ENCODE results near the gene HINFP.

The HINFP gene

GRCh38 chr11:119094816-119095065 lies 26.6 kb upstream of the HINFP start:
- ATAC-seq, result peak; percentile 84
- TF ChIP-seq ISL1 (CRISPR knock-in tag; IDR thresholded peaks at IDR 0.05), result no peak
- no peak for TF ChIP-seq CSDC2 (CRISPR knock-in tag; IDR thresholded peaks at IDR 0.05)

- peak; percentile 85 for ATAC-seq
- TF ChIP-seq ZNF565 (CRISPR knock-in tag; conservative IDR thresholded peaks at IDR 0.05; ENCODE audit: low read depth) (no peak), CSDC2 (CRISPR knock-in tag; IDR thresholded peaks at IDR 0.05) (no peak), ZFP3 (CRISPR knock-in tag; IDR thresholded peaks at IDR 0.05) (0 out of 2 replicates have a peak, but pooled peaks have one; percentile 22), OSR1 (CRISPR knock-in tag; IDR thresholded peaks at IDR 0.05) (no peak), BACH2 (CRISPR knock-in tag; IDR thresholded peaks at IDR 0.05; ENCODE audit: borderline replicate concordance) (no peak), GLIS3 (CRISPR knock-in tag; IDR thresholded peaks at IDR 0.05) (peak; percentile 85; the same call in 1 of the 2 replicates)
Measured at GRCh38 chr11:119095066-119095880, 26.1 kb upstream of the HINFP start.

- no peak for TF ChIP-seq POU6F1 (CRISPR knock-in tag; IDR thresholded peaks at IDR 0.05; ENCODE audit: borderline replicate concordance, low read depth)
- no peak for TF ChIP-seq ARNTL (CRISPR knock-in tag; IDR thresholded peaks at IDR 0.05; ENCODE audit: borderline replicate concordance, low read depth)
- no peak for TF ChIP-seq ZC3H10 (CRISPR knock-in tag; IDR thresholded peaks at IDR 0.05)
- TF ChIP-seq SNAI2 (CRISPR knock-in tag; IDR thresholded peaks at IDR 0.05), result no peak
- TF ChIP-seq PATZ1 (CRISPR knock-in tag; IDR thresholded peaks at IDR 0.05; ENCODE audit: borderline replicate concordance), result no peak
- TF ChIP-seq PPARA (CRISPR knock-in tag; IDR thresholded peaks at IDR 0.05; ENCODE audit: borderline replicate concordance), result no peak
- no peak for TF ChIP-seq ZNF8 (CRISPR knock-in tag; IDR thresholded peaks at IDR 0.05)
- TF ChIP-seq RARB (CRISPR knock-in tag; IDR thresholded peaks at IDR 0.05), result no peak
- TF ChIP-seq, protein P1, sequence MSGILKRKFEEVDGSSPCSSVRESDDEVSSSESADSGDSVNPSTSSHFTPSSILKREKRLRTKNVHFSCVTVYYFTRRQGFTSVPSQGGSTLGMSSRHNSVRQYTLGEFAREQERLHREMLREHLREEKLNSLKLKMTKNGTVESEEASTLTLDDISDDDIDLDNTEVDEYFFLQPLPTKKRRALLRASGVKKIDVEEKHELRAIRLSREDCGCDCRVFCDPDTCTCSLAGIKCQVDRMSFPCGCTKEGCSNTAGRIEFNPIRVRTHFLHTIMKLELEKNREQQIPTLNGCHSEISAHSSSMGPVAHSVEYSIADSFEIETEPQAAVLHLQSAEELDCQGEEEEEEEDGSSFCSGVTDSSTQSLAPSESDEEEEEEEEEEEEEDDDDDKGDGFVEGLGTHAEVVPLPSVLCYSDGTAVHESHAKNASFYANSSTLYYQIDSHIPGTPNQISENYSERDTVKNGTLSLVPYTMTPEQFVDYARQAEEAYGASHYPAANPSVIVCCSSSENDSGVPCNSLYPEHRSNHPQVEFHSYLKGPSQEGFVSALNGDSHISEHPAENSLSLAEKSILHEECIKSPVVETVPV (CRISPR knock-in tag; IDR thresholded peaks at IDR 0.05), result no peak
- no peak for ATAC-seq
Measured at GRCh38 chr11:119099711-119100110, 21.7 kb upstream of the HINFP start.

- ATAC-seq, result peak; percentile 19
- TF ChIP-seq ESRRG (CRISPR knock-in tag; IDR thresholded peaks at IDR 0.05), result no peak
- no peak for TF ChIP-seq ZFP30 (CRISPR knock-in tag; IDR thresholded peaks at IDR 0.05)
- TF ChIP-seq PATZ1 (CRISPR knock-in tag; IDR thresholded peaks at IDR 0.05; ENCODE audit: borderline replicate concordance), result no peak
- TF ChIP-seq TOX (CRISPR knock-in tag; IDR thresholded peaks at IDR 0.05; ENCODE audit: borderline replicate concordance), result no peak
- TF ChIP-seq ARNTL (CRISPR knock-in tag; IDR thresholded peaks at IDR 0.05; ENCODE audit: borderline replicate concordance, low read depth), result no peak
- no peak for TF ChIP-seq CSDC2 (CRISPR knock-in tag; IDR thresholded peaks at IDR 0.05)
- no peak for TF ChIP-seq ZNF8 (CRISPR knock-in tag; IDR thresholded peaks at IDR 0.05)
- TF ChIP-seq ZNF70 (CRISPR knock-in tag; IDR thresholded peaks at IDR 0.05), result no peak
- no peak for TF ChIP-seq OSR1 (CRISPR knock-in tag; IDR thresholded peaks at IDR 0.05)
- no peak for TF ChIP-seq GLIS3 (CRISPR knock-in tag; IDR thresholded peaks at IDR 0.05)
- TF ChIP-seq, protein P2, sequence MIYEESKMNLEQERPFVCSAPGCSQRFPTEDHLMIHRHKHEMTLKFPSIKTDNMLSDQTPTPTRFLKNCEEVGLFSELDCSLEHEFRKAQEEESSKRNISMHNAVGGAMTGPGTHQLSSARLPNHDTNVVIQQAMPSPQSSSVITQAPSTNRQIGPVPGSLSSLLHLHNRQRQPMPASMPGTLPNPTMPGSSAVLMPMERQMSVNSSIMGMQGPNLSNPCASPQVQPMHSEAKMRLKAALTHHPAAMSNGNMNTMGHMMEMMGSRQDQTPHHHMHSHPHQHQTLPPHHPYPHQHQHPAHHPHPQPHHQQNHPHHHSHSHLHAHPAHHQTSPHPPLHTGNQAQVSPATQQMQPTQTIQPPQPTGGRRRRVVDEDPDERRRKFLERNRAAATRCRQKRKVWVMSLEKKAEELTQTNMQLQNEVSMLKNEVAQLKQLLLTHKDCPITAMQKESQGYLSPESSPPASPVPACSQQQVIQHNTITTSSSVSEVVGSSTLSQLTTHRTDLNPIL (CRISPR knock-in tag; IDR thresholded peaks at IDR 0.05; ENCODE audit: low read depth), result no peak
- no peak for TF ChIP-seq SNAI2 (CRISPR knock-in tag; IDR thresholded peaks at IDR 0.05)
- no peak for TF ChIP-seq ISL1 (CRISPR knock-in tag; IDR thresholded peaks at IDR 0.05)
- TF ChIP-seq ZFP3 (CRISPR knock-in tag; IDR thresholded peaks at IDR 0.05), result no peak
- no peak for TF ChIP-seq ZNF565 (CRISPR knock-in tag; conservative IDR thresholded peaks at IDR 0.05; ENCODE audit: low read depth)
- TF ChIP-seq BACH2 (CRISPR knock-in tag; IDR thresholded peaks at IDR 0.05; ENCODE audit: borderline replicate concordance), result no peak
- TF ChIP-seq, protein P1 (CRISPR knock-in tag; IDR thresholded peaks at IDR 0.05), result no peak
Measured at GRCh38 chr11:119100246-119100970, 21.0 kb upstream of the HINFP start.
